OCI-LY1 (cell line): ENCODE data around the gene RAB11FIP4.

Source experiments
- EZH2 ChIP-seq: fragments of 200-600 bp; sonication (generic), shearing (Covaris generic); IDR thresholded peaks from 2 replicates; pipeline ENCODE4 v1.8.0; 2017; ENCODE audit warnings: borderline replicate concordance, mixed run types, mild to moderate bottlenecking, antibody characterized with exemption, low read length, moderate library complexity, mixed read lengths
- TF ChIP-seq, protein P1 (sequence below): fragments of 200-600 bp; sonication (generic), shearing (Covaris generic); IDR thresholded peaks from 2 replicates; pipeline ENCODE4 v1.5.1; 2017; ENCODE audit warnings: mild to moderate bottlenecking, antibody characterized with exemption, low read length, moderate library complexity, mixed read lengths

- TF ChIP-seq, protein P1, sequence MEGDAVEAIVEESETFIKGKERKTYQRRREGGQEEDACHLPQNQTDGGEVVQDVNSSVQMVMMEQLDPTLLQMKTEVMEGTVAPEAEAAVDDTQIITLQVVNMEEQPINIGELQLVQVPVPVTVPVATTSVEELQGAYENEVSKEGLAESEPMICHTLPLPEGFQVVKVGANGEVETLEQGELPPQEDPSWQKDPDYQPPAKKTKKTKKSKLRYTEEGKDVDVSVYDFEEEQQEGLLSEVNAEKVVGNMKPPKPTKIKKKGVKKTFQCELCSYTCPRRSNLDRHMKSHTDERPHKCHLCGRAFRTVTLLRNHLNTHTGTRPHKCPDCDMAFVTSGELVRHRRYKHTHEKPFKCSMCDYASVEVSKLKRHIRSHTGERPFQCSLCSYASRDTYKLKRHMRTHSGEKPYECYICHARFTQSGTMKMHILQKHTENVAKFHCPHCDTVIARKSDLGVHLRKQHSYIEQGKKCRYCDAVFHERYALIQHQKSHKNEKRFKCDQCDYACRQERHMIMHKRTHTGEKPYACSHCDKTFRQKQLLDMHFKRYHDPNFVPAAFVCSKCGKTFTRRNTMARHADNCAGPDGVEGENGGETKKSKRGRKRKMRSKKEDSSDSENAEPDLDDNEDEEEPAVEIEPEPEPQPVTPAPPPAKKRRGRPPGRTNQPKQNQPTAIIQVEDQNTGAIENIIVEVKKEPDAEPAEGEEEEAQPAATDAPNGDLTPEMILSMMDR, result no peak
- TF ChIP-seq EZH2, result no peak
These were observed 161.1 kb downstream of the RAB11FIP4 start for GRCh38 chr17:31552568-31552967.
